Large intestine (tissue), 3 donors: ENCODE data around the gene MGAT4A. TPM values are rescaled to one million over a fixed set of nuclear protein-coding genes. Genes with fewer than 3 reads are reported as not detected.
A peak's percentile ranks its signal among the peaks of the same experiment; 100 is the strongest.

Experiments used
- DNase-seq, 2 donors: peaks; one replicate each; pipeline versions ENCODE4 v3.0.0 to v3.0.0-alpha.2; 2013
- H3K27ac ChIP-seq: one replicate; pipeline ENCODE4 v1.5.1; 2013; ENCODE audit warnings: low read length
- H3K27me3 ChIP-seq: 2 replicates; pipeline ENCODE4 v1.6.1; 2013; ENCODE audit warnings: low read length; ENCODE audit not compliant: control insufficient read depth, insufficient read depth
- H3K36me3 ChIP-seq: 2 replicates; pipeline ENCODE4 v1.6.1; 2013; ENCODE audit warnings: low read length; ENCODE audit not compliant: control insufficient read depth, insufficient read depth
- H3K4me1 ChIP-seq: one replicate; pipeline ENCODE4 v1.6.1; 2013; ENCODE audit warnings: low read length; ENCODE audit not compliant: control insufficient read depth, insufficient read depth
- H3K4me3 ChIP-seq: one replicate; pipeline ENCODE4 v1.5.1; 2013; ENCODE audit warnings: low read length
- H3K9me3 ChIP-seq: one replicate; pipeline ENCODE4 v1.6.1; 2013; ENCODE audit warnings: mild to moderate bottlenecking, low read depth, low read length, moderate library complexity; ENCODE audit not compliant: control insufficient read depth
- WGBS: methylation state at CpG from one replicate; pipeline ENCODE4 v1.1.5; 2013; ENCODE audit warnings: low lambda C conversion rate; ENCODE audit not compliant: insufficient coverage; 5-methylcytosine and 5-hydroxymethylcytosine counted together
- polyA plus RNA-seq: library from polyadenylated mRNA; unstranded; fragments of 120-200 nt; gene quantifications from one replicate; pipeline ENCODE4 v1.2.1, GENCODE V29; 2013

Gene MGAT4A
- polyA plus RNA-seq, 1 donor: 37.5 TPM

- no peak for DNase-seq
- 97% methylated on average over 3 of the region's 7 CpGs for WGBS
- no peak overlapping the region for H3K4me3 ChIP-seq
Observed at GRCh38 chr2:98692090-98693054, 38.6 kb downstream of the MGAT4A start.

GRCh38 chr2:98691303-98691702 lies 39.6 kb downstream of the MGAT4A start:
- Histone ChIP-seq H3K27me3 (no peaks in the 10 kb centered on the region), H3K4me1 (no peaks in the 10 kb centered on the region), H3K36me3 (no peaks in the 10 kb centered on the region), H3K27ac (no peak overlapping the region), H3K4me3 (no peak overlapping the region), H3K9me3 (no peaks in the 10 kb centered on the region)
- no peak for DNase-seq
- no CpG with 5 or more reads among the region's 3 CpGs for WGBS

More at GRCh38 chr2:98692090-98693054, 38.6 kb downstream of the MGAT4A start:
- Histone ChIP-seq H3K36me3 (no peaks in the 10 kb centered on the region), H3K4me1 (no peaks in the 10 kb centered on the region), H3K9me3 (no peaks in the 10 kb centered on the region), H3K27me3 (no peaks in the 10 kb centered on the region), H3K27ac (no peak overlapping the region)

GRCh38 chr2:98685930-98686887 lies 44.7 kb downstream of the MGAT4A start:
- no peak overlapping the region for H3K4me3 ChIP-seq
- WGBS: 90% methylated on average over 2 of the region's 14 CpGs
- DNase-seq: no peak
- H3K36me3 ChIP-seq: no peaks in the 10 kb centered on the region
- H3K4me1 ChIP-seq: no peaks in the 10 kb centered on the region
- no peak overlapping the region for H3K27ac ChIP-seq
- H3K9me3 ChIP-seq: no peaks in the 10 kb centered on the region
- no peaks in the 10 kb centered on the region for H3K27me3 ChIP-seq

GRCh38 chr2:98683728-98684127 lies 47.2 kb downstream of the MGAT4A start:
- no peaks in the 10 kb centered on the region for H3K9me3 ChIP-seq
- H3K27me3 ChIP-seq: no peaks in the 10 kb centered on the region
- H3K36me3 ChIP-seq: no peaks in the 10 kb centered on the region
- 100% methylated on average over 1 of the region's 5 CpGs for whole genome bisulfite sequencing
- no peak overlapping the region for H3K4me3 ChIP-seq
- no peak for DNase-seq
- H3K27ac ChIP-seq: no peak overlapping the region
- H3K4me1 ChIP-seq: no peaks in the 10 kb centered on the region

GRCh38 chr2:98676742-98677141 lies 54.2 kb downstream of the MGAT4A start:
- no peaks in the 10 kb centered on the region for H3K9me3 ChIP-seq
- H3K4me3 ChIP-seq: no peak overlapping the region
- H3K36me3 ChIP-seq: peaks cover 29% of the 10 kb centered on the region
- WGBS: 85% methylated on average over 3 of the region's 3 CpGs
- H3K27me3 ChIP-seq: no peaks in the 10 kb centered on the region
- DNase-seq: no peak
- H3K27ac ChIP-seq: no peak overlapping the region
- H3K4me1 ChIP-seq: no peaks in the 10 kb centered on the region

GRCh38 chr2:98674233-98674964 lies 56.5 kb downstream of the MGAT4A start:
- Histone ChIP-seq H3K27me3 (no peaks in the 10 kb centered on the region), H3K4me3 (no peak overlapping the region), H3K27ac (no peak overlapping the region), H3K4me1 (no peaks in the 10 kb centered on the region), H3K9me3 (peaks cover 6% of the 10 kb centered on the region), H3K36me3 (peaks cover 41% of the 10 kb centered on the region)
- WGBS: 90% methylated on average over 2 of the region's 3 CpGs
- no peak for DNase-seq

- peaks cover 37% of the 10 kb centered on the region for H3K36me3 ChIP-seq
- H3K4me1 ChIP-seq: no peaks in the 10 kb centered on the region
- H3K27ac ChIP-seq: no peak overlapping the region
- DNase-seq: no peak
- no peaks in the 10 kb centered on the region for H3K27me3 ChIP-seq
- H3K9me3 ChIP-seq: peaks cover 6% of the 10 kb centered on the region
- H3K4me3 ChIP-seq: no peak overlapping the region
- WGBS: no CpG with 5 or more reads among the region's 1 CpG
Observed at GRCh38 chr2:98669675-98670074, 61.3 kb downstream of the MGAT4A start.

GRCh38 chr2:98665677-98666076 lies 65.3 kb downstream of the MGAT4A start:
- peaks cover 16% of the 10 kb centered on the region for H3K36me3 ChIP-seq

GRCh38 chr2:98664323-98664722 lies 66.6 kb downstream of the MGAT4A start:
- H3K27ac ChIP-seq: no peak overlapping the region
- H3K9me3 ChIP-seq: peaks cover 4% of the 10 kb centered on the region
- H3K27me3 ChIP-seq: no peaks in the 10 kb centered on the region
- peak in 1 of 2 donors; percentile 24 for DNase-seq
- no peak overlapping the region for H3K4me3 ChIP-seq
- peaks cover 14% of the 10 kb centered on the region for H3K36me3 ChIP-seq
- no peaks in the 10 kb centered on the region for H3K4me1 ChIP-seq
- WGBS: 100% methylated on average over 1 of the region's 3 CpGs

More at GRCh38 chr2:98665677-98666076, 65.3 kb downstream of the MGAT4A start:
- Histone ChIP-seq H3K27me3 (no peaks in the 10 kb centered on the region), H3K27ac (no peak overlapping the region), H3K4me1 (no peaks in the 10 kb centered on the region), H3K9me3 (no peaks in the 10 kb centered on the region), H3K4me3 (no peak overlapping the region)
- no peak for DNase-seq
- 100% methylated on average over 1 of the region's 3 CpGs for WGBS
